H9 (cell line): ENCODE results near the gene RNF133. TPM values are rescaled to one million over a fixed set of nuclear protein-coding genes. Genes with fewer than 3 reads are reported as not detected.
A peak's percentile ranks its signal among the peaks of the same experiment; 100 is the strongest.
"Not testable (repeated sequence)": the region's sequence is repeated elsewhere in the genome, so short reads cannot be mapped to it uniquely, and the experiment has no call there.

ENCODE experiments used
- DNase-seq: peaks from one replicate; pipeline ENCODE4 v3.0.0-alpha.2; 2017
- H2AFZ ChIP-seq: one replicate; pipeline ENCODE4 v1.6.1; 2013; ENCODE audit warnings: mild to moderate bottlenecking, low read length, control low read depth, moderate library complexity
- H2AK5ac ChIP-seq: 2 replicates; pipeline ENCODE4 v1.6.1; 2013; ENCODE audit warnings: low read length, control low read depth, mixed read lengths; ENCODE audit not compliant: insufficient read length
- H2BK120ac ChIP-seq: one replicate; pipeline ENCODE4 v1.6.1; 2013; ENCODE audit warnings: low read depth, mild to moderate bottlenecking, low read length, control low read depth, inconsistent platforms; ENCODE audit not compliant: poor library complexity, severe bottlenecking
- H2BK12ac ChIP-seq: 2 replicates; pipeline ENCODE4 v1.6.1; 2013; ENCODE audit warnings: low read length, control low read depth, mixed read lengths, low read depth; ENCODE audit not compliant: insufficient read length
- H2BK15ac ChIP-seq: 2 replicates; pipeline ENCODE4 v1.6.1; 2013; ENCODE audit warnings: low read depth, low read length, control low read depth
- H2BK20ac ChIP-seq: one replicate; pipeline ENCODE4 v1.6.1; 2013; ENCODE audit warnings: low read depth, mild to moderate bottlenecking, low read length, control low read depth, inconsistent platforms; ENCODE audit not compliant: poor library complexity, severe bottlenecking
- H2BK5ac ChIP-seq: 2 replicates; pipeline ENCODE4 v1.6.1; 2013; ENCODE audit warnings: low read length, control low read depth, mixed read lengths; ENCODE audit not compliant: insufficient read length
- H3K14ac ChIP-seq: 2 replicates; pipeline ENCODE4 v1.6.1; 2013; ENCODE audit warnings: low read length, control low read depth; ENCODE audit not compliant: insufficient read depth
- H3K18ac ChIP-seq: 2 replicates; pipeline ENCODE4 v1.6.1; 2013; ENCODE audit warnings: low read depth, mild to moderate bottlenecking, mixed read lengths, low read length, control low read depth; ENCODE audit not compliant: insufficient read length
- H3K23ac ChIP-seq: 2 replicates; pipeline ENCODE4 v1.6.1; 2013; ENCODE audit warnings: low read length, control low read depth, mixed read lengths, low read depth; ENCODE audit not compliant: insufficient read length
- H3K23me2 ChIP-seq: 2 replicates; pipeline ENCODE4 v1.6.1; 2013; ENCODE audit warnings: low read depth, mild to moderate bottlenecking, mixed read lengths, low read length, control low read depth; ENCODE audit not compliant: insufficient read length, poor library complexity, severe bottlenecking
- H3K27ac ChIP-seq: 2 replicates; pipeline ENCODE4 v1.5.1; 2013; ENCODE audit warnings: low read length, control low read depth, mixed read lengths, low read depth; ENCODE audit not compliant: insufficient read length
- H3K27me3 ChIP-seq: 2 replicates; pipeline ENCODE4 v1.6.1; 2013; ENCODE audit warnings: low read length, control low read depth, inconsistent platforms; ENCODE audit not compliant: insufficient read depth
- H3K4ac ChIP-seq: 2 replicates; pipeline ENCODE4 v1.6.1; 2013; ENCODE audit warnings: low read depth, mild to moderate bottlenecking, control low read depth, inconsistent platforms, low read length, moderate library complexity
- H3K4me1 ChIP-seq: 2 replicates; pipeline ENCODE4 v1.6.1; 2013; ENCODE audit warnings: low read length, control low read depth, inconsistent platforms; ENCODE audit not compliant: insufficient read depth
- H3K4me2 ChIP-seq: 2 replicates; pipeline ENCODE4 v1.6.1; 2013; ENCODE audit warnings: low read length, control low read depth, mixed read lengths; ENCODE audit not compliant: insufficient read length, insufficient read depth
- H3K56ac ChIP-seq: 2 replicates; pipeline ENCODE4 v1.6.1; 2013; ENCODE audit warnings: low read depth, mild to moderate bottlenecking, mixed read lengths, low read length, control low read depth; ENCODE audit not compliant: insufficient read length
- H3K79me1 ChIP-seq: 2 replicates; pipeline ENCODE4 v1.6.1; 2013; ENCODE audit warnings: low read depth, mild to moderate bottlenecking, moderate library complexity, low read length, control low read depth, inconsistent platforms; ENCODE audit not compliant: insufficient read depth, poor library complexity, severe bottlenecking
- H3K79me2 ChIP-seq: 2 replicates; pipeline ENCODE4 v1.6.1; 2013; ENCODE audit warnings: low read length, control low read depth, inconsistent platforms; ENCODE audit not compliant: insufficient read depth
- H3K9ac ChIP-seq: 2 replicates; pipeline ENCODE4 v1.6.1; 2013; ENCODE audit warnings: low read length, control low read depth, mixed read lengths; ENCODE audit not compliant: insufficient read length; ENCODE audit errors: extremely low read depth
- H3K9me3 ChIP-seq: one replicate; pipeline ENCODE4 v1.6.1; 2013; ENCODE audit warnings: low read depth, low read length, inconsistent platforms; ENCODE audit not compliant: control insufficient read depth
- H3T11ph ChIP-seq: one replicate; pipeline ENCODE4 v1.6.1; 2013; ENCODE audit warnings: mild to moderate bottlenecking, low read length, control low read depth, inconsistent platforms
- H4K20me1 ChIP-seq: one replicate; pipeline ENCODE4 v1.6.1; 2013; ENCODE audit not compliant: control insufficient read depth, insufficient read length, insufficient read depth
- H4K5ac ChIP-seq: 2 replicates; pipeline ENCODE4 v1.6.1; 2013; ENCODE audit warnings: low read depth, mild to moderate bottlenecking, mixed read lengths, low read length, control low read depth; ENCODE audit not compliant: insufficient read length
- H4K8ac ChIP-seq: replicated peaks from 2 replicates; pipeline ENCODE4 v1.6.1; 2013; ENCODE audit warnings: low read length, control low read depth, mixed read lengths, low read depth; ENCODE audit not compliant: insufficient read length
- H4K91ac ChIP-seq: 2 replicates; pipeline ENCODE4 v1.6.1; 2013; ENCODE audit warnings: low read depth, mild to moderate bottlenecking, moderate library complexity, mixed read lengths, low read length, control low read depth; ENCODE audit not compliant: insufficient read length
- H3K27ac Mint-ChIP-seq, 3 experiments: 2 replicates in 2 of 3; 3 replicates in 1 of 3; pipeline ENCODE4 v1.8.0; 2020 to 2021; ENCODE audit warnings: mixed read lengths in 3 of 3, mild to moderate bottlenecking in 1 of 3, moderate library complexity in 1 of 3
- H3K27me3 Mint-ChIP-seq: 2 replicates; pipeline ENCODE4 v1.8.0; 2021; ENCODE audit warnings: low read depth, mild to moderate bottlenecking, moderate library complexity, mixed read lengths
- H3K36me3 Mint-ChIP-seq, 3 experiments: 2 replicates in 2 of 3; 3 replicates in 1 of 3; pipeline ENCODE4 v1.8.0; 2020 to 2021; ENCODE audit warnings: low read depth in 3 of 3, mixed read lengths in 3 of 3; ENCODE audit not compliant: insufficient read depth in 1 of 3
- H3K4me1 Mint-ChIP-seq, 2 experiments: 2 replicates each; pipeline ENCODE4 v1.8.0; 2020; ENCODE audit warnings: mixed read lengths in 2 of 2
- H3K4me3 Mint-ChIP-seq, 2 experiments: 2 replicates in 1 of 2; 3 replicates in 1 of 2; pipeline ENCODE4 v1.8.0; 2020 to 2021; ENCODE audit warnings: mild to moderate bottlenecking in 2 of 2, mixed read lengths in 2 of 2, moderate library complexity in 1 of 2
- H3K9me3 Mint-ChIP-seq, 2 experiments: 2 replicates in 1 of 2; 3 replicates in 1 of 2; pipeline ENCODE4 v1.8.0; 2020; ENCODE audit warnings: mild to moderate bottlenecking in 2 of 2, mixed read lengths in 2 of 2, moderate library complexity in 1 of 2
- WGBS: extraction: QIAGEN DNeasy Blood & Tissue Kit; methylation state at CpG from one replicate; pipeline ENCODE4 v1.1.7; 2013; ENCODE audit warnings: missing lambda C conversion rate, low lambda C conversion rate, mixed read lengths; ENCODE audit not compliant: insufficient read length; ENCODE audit errors: extremely low coverage; 5-methylcytosine and 5-hydroxymethylcytosine counted together
- total RNA-seq: library from RNA; stranded (reverse); gene quantifications from 2 replicates; pipeline ENCODE4 v1.2.1, GENCODE V29; 2021
- TF ChIP-seq, protein P1 (sequence below): fragments of 200-600 bp; sonication (generic); conservative IDR thresholded peaks from 3 replicates; pipeline ENCODE4 v1.8.0; 2021; ENCODE audit warnings: antibody characterized with exemption, mild to moderate bottlenecking

RNF133 gene
- total RNA-seq, 1 experiment from 2014 or later, result 0.31 TPM

DNA sequence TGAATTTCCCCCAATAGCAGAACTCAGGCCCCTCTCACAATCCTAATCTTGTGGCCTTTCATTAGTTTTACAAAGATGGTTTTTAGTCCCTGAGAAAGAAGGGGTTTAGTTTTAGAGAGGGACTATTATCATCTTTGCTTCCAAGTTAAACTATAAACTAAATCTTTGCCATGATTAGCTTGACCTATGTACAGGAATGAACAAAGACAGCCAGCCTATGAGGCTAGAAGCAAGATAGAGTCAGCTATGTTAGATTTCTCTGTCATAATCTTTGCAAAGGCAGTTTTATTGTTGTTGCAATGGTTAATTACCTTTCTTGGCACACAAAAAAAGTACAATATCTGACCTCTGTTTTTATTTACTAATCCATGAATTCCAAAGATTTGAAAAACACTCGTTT lies 19.1 kb downstream of the RNF133 start:
- Histone ChIP-seq H4K91ac (peak overlapping the region; percentile 86), H3T11ph (peak overlapping the region; percentile 59), H3K27ac (peak overlapping the region; percentile 86), H2AFZ (no peak overlapping the region), H3K56ac (no peak overlapping the region), H2BK20ac (peak overlapping the region; percentile 99), H3K23ac (no peak overlapping the region), H2AK5ac (peak overlapping the region; percentile 42), H2BK120ac (peak overlapping the region; percentile 73), H3K9ac (peak overlapping the region; percentile 2), H4K20me1 (no peaks in the 10 kb centered on the region), H3K4ac (peak overlapping the region; percentile 81; the same call in 1 of the 2 replicates), H3K4me2 (no peak overlapping the region), H3K79me1 (no peaks in the 10 kb centered on the region), H3K14ac (no peak overlapping the region), H4K5ac (no peak overlapping the region), H3K79me2 (peaks cover 2% of the 10 kb centered on the region; the same call in 1 of the 2 replicates), H3K9me3 (no peaks in the 10 kb centered on the region), H3K4me1 (peaks cover 21% of the 10 kb centered on the region; the same call in 1 of the 2 replicates), H2BK12ac (no peak overlapping the region), H2BK15ac (no peak overlapping the region), H3K18ac (peak overlapping the region; percentile 78), H3K23me2 (no peaks in the 10 kb centered on the region), H4K8ac (no peak overlapping the region), H2BK5ac (no peak overlapping the region), H3K27me3 (no peaks in the 10 kb centered on the region)
- Mint-ChIP-seq H3K9me3 (peaks cover 3 to 4% of the 10 kb centered on the region in 2 experiments; a peak in 4 of 5 replicates), H3K4me3 (peak overlapping the region in 1 of 2 experiments; percentile 52; a peak in 2 of 5 replicates), H3K4me1 (peaks cover 54 to 57% of the 10 kb centered on the region in 2 experiments), H3K27ac (peak overlapping the region; percentile 96 to 99 (median 96)), H3K27me3 (no peaks in the 10 kb centered on the region), H3K36me3 (peaks cover 0 to 2% (median 0%) of the 10 kb centered on the region in 3 experiments; a peak in 1 of 7 replicates)
- TF ChIP-seq, protein P1, sequence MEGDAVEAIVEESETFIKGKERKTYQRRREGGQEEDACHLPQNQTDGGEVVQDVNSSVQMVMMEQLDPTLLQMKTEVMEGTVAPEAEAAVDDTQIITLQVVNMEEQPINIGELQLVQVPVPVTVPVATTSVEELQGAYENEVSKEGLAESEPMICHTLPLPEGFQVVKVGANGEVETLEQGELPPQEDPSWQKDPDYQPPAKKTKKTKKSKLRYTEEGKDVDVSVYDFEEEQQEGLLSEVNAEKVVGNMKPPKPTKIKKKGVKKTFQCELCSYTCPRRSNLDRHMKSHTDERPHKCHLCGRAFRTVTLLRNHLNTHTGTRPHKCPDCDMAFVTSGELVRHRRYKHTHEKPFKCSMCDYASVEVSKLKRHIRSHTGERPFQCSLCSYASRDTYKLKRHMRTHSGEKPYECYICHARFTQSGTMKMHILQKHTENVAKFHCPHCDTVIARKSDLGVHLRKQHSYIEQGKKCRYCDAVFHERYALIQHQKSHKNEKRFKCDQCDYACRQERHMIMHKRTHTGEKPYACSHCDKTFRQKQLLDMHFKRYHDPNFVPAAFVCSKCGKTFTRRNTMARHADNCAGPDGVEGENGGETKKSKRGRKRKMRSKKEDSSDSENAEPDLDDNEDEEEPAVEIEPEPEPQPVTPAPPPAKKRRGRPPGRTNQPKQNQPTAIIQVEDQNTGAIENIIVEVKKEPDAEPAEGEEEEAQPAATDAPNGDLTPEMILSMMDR, result no peak
- 100% methylated on average over 1 of the region's 1 CpG for WGBS
- no peak for DNase-seq

DNA sequence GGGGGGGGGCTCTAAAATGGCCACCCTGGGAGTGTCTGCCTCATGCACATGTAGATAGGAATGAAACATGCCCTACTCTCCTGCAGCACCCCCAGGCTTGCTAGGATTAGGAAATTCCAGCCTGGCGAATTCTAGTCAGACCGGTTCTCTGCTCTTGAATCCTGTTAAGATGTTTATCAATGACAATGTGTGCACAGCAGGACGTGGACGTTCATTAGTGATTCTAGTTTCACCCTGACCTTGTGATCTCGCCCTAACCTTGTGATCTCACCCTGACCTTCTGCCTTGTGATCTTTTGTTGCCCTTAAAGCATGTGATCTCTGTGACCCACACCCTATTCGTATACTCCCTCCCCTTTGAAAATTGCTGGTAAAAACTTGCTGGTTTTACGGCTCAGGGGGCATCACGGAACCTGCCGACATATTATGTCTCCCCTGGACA lies 19.6 kb downstream of the RNF133 start:
- H3K9ac ChIP-seq, result peak overlapping the region; percentile 2
- not testable (repeated sequence) for H3K36me3 Mint-ChIP-seq, H3K9me3 ChIP-seq, H4K5ac ChIP-seq, H3K27me3 Mint-ChIP-seq, H3K27me3 ChIP-seq, H3K4me2 ChIP-seq, H2BK12ac ChIP-seq, H4K8ac ChIP-seq, H3T11ph ChIP-seq, H3K56ac ChIP-seq, H3K23me2 ChIP-seq, H3K14ac ChIP-seq, H3K23ac ChIP-seq, H2AFZ ChIP-seq, H2BK15ac ChIP-seq, H3K9me3 Mint-ChIP-seq, H3K79me1 ChIP-seq, H3K79me2 ChIP-seq, H4K20me1 ChIP-seq, H2BK5ac ChIP-seq
- H3K4me3 Mint-ChIP-seq, result peak overlapping the region; percentile 33 to 52; a peak in 3 of 5 replicates
- H4K91ac ChIP-seq, result peak overlapping the region; percentile 86
- H3K18ac ChIP-seq, result peak overlapping the region; percentile 78
- peaks cover 21% of the 10 kb centered on the region; the same call in 1 of the 2 replicates for H3K4me1 ChIP-seq
- H3K27ac Mint-ChIP-seq, result peak overlapping the region; percentile 96 to 99 (median 96)
- H2BK120ac ChIP-seq, result peak overlapping the region; percentile 73
- peak overlapping the region; percentile 42 for H2AK5ac ChIP-seq
- no CpG with 5 or more reads among the region's 9 CpGs for WGBS
- H3K4ac ChIP-seq, result peak overlapping the region; percentile 81; the same call in 1 of the 2 replicates
- peak overlapping the region; percentile 99 for H2BK20ac ChIP-seq
- peak overlapping the region; percentile 86 for H3K27ac ChIP-seq
- DNase-seq, result peak; percentile 94
- H3K4me1 Mint-ChIP-seq, result peaks cover 53 to 54% of the 10 kb centered on the region in 2 experiments
